ENCODE measurements around the gene ATP11A.

The ATP11A gene

GRCh38 chr13:112723771-112724170 is 33.9 kb downstream of the ATP11A start:
- no peak for DNase-seq (ENCODE audit: low spot score)

- no peak for DNase-seq (ENCODE audit: low spot score)
Observed at GRCh38 chr13:112724788-112725345, 35.0 kb downstream of the ATP11A start.

- no peak for DNase-seq (ENCODE audit: low spot score)
Observed at GRCh38 chr13:112725346-112726015, 35.6 kb downstream of the ATP11A start.

GRCh38 chr13:112726016-112726767 is 36.4 kb downstream of the ATP11A start:
- no peak for DNase-seq (ENCODE audit: low spot score)

DNA sequence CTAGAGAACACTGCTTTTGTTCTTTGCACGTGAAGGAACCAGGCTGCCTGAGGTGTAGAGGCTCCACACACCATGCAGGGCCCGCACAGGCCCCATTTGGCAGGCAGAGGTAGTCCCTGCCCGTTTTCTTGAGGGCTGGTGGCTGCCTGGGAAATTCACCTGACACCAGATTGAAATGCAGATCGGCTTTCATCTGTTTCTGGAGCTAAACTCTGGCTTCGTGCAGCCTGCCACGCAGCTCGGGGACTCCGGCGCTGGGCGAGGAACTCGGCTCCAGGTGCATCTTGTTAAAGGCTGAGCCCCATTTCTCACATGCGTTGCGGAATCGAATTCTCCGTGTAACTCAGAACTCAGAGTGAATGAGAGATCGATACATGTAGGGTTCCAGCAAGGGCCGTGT is 37.7 kb downstream of the ATP11A start:
- DNase-seq (ENCODE audit: low spot score), result no peak

DNA sequence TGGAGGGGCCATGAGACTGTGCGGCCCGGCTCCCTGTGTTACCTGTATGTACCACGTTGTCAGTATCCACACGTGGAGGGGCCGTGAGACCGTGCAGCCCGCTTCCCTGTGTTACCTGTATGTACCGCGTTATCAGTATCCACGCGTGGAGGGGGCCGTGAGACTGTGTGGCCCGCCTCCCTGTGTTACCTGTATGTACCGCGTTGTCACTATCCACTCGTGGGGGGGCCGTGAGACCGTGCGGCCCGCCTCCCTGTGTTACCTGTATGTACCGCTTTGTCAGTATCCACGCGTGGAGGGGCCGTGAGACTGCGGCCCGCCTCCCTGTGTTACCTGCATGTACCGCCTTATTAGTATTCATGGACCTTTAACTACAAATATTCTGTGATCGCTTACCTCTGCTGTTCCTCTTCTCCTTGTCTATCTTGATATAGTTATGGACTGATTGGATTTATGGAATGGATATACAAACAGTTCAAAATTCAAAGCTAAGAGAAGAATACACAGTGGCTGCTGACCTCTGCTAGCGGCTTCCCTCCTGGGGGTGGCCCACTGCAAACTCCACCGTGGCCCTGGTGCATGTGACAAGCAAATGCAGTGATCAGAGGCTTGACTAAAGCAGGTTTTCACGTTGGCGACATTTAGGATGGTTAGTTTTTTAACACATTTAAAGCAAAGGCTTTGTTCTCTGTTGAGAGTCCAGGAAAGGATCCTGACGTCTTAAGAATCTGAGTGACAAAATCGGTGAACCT is 38.7 kb downstream of the ATP11A start:
- no peak for DNase-seq (ENCODE audit: low spot score)

DNA sequence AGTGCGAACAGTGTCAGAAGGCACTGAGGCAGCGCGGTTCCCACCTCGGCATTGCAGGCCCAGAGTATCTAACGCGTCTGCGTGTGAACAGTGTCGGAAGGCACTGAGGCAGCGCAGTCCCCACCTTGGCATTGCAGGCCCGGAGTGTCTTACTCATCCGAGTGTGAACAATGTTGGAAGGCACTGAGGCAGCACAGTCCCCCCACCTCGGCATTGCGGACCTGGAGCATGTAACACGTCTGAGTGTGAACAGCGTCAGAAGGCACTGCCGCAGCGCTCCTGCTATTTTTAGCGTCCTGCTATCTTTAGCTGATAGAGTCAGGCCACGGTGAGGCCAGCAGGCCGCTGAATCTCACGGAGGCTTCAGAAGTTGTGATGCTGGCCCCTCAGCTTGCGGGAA is 39.6 kb downstream of the ATP11A start:
- DNase-seq (ENCODE audit: low spot score), result no peak

GRCh38 chr13:112730157-112730671 is 40.4 kb downstream of the ATP11A start:
- DNase-seq (ENCODE audit: low spot score), result no peak

DNA sequence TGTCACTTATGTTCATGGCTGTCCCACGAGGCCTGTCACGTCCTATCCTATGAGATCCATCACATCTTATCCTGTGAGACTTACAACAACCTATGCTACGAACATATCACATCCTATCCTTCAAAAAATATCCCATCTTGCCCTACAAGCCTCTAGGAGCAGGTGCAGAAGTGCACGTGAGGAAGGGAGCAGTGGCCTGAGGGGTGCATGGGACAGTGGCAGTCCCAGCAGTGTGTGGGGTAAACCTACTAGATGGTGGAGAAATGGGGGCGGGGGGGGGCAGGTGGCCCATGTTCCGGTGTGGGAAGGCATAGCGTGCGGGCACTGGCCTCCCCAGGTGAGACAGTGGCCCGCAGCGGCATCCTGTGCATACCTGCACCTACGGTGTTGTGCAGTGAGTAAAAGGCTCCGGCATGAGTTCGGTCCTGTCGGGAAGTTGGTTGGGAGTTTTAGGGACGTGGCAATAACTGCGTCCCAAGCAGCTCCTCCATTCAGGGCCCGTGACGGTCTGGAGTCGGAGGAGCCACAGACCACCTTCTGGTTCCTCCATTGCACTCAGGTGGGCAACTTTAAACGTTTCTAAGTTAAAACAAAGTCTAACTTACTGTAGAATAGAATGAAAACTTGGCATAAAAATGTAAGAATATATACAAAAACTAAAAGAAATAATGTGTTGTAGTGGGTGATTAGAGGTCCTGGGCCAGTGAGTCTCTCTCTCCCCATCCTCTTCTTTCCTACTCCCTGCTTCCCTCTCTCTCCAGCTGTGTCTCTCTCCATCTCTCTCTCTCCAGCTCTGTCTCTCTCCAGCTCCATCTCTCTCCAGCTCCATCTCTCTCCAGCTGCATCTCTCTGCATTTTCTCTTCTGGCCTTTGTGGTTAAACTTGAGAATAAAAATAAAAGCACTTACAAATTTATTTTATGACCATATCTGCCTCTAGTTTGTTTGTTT is 42.1 kb downstream of the ATP11A start:
- no peak for DNase-seq (ENCODE audit: low spot score)

GRCh38 chr13:112732679-112733078 is 42.8 kb downstream of the ATP11A start:
- DNase-seq (ENCODE audit: low spot score), result no peak

DNA sequence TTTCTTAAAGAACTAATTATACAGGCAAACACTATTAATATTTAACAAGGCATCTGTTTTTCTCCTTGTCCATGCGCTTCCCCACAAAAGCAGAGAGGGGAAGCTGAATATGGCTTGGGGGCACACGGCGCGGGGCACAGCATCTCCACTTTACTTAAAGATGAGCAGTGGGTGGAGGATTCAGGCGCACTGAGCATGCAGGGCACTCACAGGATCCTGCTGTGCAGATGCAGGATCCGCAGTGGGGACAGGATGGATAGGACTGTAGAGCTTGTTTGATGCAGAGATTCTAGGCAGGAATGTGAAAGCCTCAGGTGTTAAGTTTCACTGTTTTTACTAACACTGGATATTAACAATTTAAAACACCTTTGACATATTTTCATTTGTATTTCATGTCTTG is 43.3 kb downstream of the ATP11A start:
- no peak for DNase-seq (ENCODE audit: low spot score)

- no peak for DNase-seq (ENCODE audit: low spot score)
Observed at GRCh38 chr13:112733661-112734379, 44.0 kb downstream of the ATP11A start.

DNA sequence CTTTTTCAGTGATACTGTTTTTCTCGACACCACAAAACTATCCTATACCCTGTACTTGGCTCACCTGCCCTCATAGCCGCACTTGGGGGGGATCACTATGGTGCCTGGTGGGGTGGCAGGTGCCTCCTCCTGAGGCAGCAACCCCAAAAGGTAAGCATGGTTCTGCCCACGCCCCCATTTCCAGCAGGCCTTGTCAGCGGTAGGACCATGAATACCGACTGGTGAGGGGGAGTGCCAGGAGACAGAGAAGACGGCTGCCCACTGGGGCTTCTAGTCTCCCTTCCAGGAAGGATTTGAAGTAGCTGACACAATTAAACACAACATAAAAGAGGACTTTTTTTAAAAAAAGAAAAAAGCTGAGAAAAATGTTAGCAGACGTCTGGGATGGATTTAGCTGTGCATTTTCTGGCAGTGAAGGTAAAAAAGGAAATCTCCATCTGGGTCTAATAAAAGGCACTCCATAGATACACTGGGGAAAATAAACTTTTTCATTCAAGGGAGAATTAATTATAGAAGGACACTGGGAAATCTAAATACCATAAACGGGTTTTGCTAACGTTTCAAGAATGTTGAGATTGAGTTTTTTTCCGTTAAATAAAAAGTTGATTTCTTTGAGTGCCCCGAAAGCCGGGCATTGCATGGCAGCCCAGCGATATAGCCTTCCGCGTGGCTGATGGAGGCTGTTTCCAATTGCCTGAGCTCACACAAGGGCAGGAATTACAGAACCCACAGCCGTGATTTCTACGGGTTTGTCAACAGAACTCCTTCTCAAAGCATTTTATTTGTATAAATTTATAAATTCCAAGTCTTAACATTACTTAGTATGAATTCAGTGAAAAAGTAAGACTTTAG is 45.1 kb downstream of the ATP11A start:
- no peak for DNase-seq (ENCODE audit: low spot score)

GRCh38 chr13:112735791-112736190 is 46.0 kb downstream of the ATP11A start:
- DNase-seq (ENCODE audit: low spot score), result no peak

- no peak for DNase-seq (ENCODE audit: low spot score)
Observed at GRCh38 chr13:112737294-112737693, 47.5 kb downstream of the ATP11A start.

GRCh38 chr13:112738606-112739005 is 48.8 kb downstream of the ATP11A start:
- DNase-seq (ENCODE audit: low spot score), result no peak

DNA sequence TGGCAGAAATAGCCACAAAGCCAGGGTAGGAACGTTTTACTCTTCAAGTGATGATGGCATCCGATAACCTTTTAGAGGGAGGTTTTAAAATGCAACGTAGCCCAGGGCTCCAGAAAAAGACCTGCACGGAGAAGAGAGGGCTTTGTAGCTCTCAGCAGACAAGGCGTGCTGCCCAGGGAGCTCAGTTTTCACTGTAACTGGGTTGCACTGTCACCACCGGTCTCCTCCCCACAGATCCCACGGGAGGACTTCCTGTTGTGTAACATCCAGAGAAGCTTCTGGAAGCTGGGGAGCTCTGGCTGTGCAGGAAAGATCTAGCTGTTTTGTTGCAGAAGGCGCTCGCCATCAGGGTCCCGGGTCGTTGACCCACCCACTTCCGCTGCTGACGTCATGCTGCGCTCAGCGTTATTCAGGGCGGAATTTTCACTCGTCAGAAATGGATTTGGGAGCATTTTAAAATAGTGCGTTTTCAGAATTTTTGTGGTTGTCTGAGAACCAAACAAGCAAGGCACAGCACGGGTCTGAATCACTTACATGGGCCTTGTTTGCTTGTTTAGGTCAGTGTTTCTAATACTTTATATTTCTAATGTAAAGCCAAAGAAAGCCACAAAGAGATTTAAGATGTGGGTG is 50.8 kb downstream of the ATP11A start:
- DNase-seq (ENCODE audit: low spot score), result no peak

GRCh38 chr13:112741185-112741755 is 51.4 kb downstream of the ATP11A start:
- no peak for DNase-seq (ENCODE audit: low spot score)
